GM12874 (cell line): Measurements from ENCODE around the gene ABTB1.

Source experiments
- CTCF ChIP-seq: IDR thresholded peaks from 2 replicates; pipeline ENCODE4 v1.5.1; 2011; ENCODE audit warnings: low read depth, mild to moderate bottlenecking, control low read depth, low read length, moderate library complexity; ENCODE audit not compliant: insufficient read depth

The ABTB1 gene

GRCh38 chr3:127644641-127645370 is 27.9 kb upstream of the ABTB1 start:
- no peak for TF ChIP-seq CTCF

- no peak for TF ChIP-seq CTCF
These were observed 27.3 kb upstream of the ABTB1 start for GRCh38 chr3:127645371-127646015.

GRCh38 chr3:127646501-127647046 is 26.2 kb upstream of the ABTB1 start:
- no peak for TF ChIP-seq CTCF

GRCh38 chr3:127647166-127647844 is 25.4 kb upstream of the ABTB1 start:
- no peak for TF ChIP-seq CTCF

- TF ChIP-seq CTCF: no peak
These were observed 24.9 kb upstream of the ABTB1 start for GRCh38 chr3:127647845-127648204.

GRCh38 chr3:127650236-127650635 is 22.5 kb upstream of the ABTB1 start:
- no peak for TF ChIP-seq CTCF

- TF ChIP-seq CTCF: no peak
These were observed 21.1 kb upstream of the ABTB1 start for GRCh38 chr3:127651516-127652172.
